A673 (cell line): ENCODE measurements around the gene MRPL22.

Source experiments
- CTCF ChIP-seq: fragments of 300-800, 200-600 bp; sonication (generic); conservative IDR thresholded peaks from 2 replicates; pipeline ENCODE4 v1.5.1; 2017; ENCODE audit warnings: low read depth, mild to moderate bottlenecking, antibody characterized with exemption, low read length, moderate library complexity, mixed read lengths
- EZH2 ChIP-seq: fragments of 200-600 bp; sonication (generic); IDR thresholded peaks from 2 replicates; pipeline ENCODE4 v1.6.1; 2017; ENCODE audit warnings: borderline replicate concordance, low read depth, mild to moderate bottlenecking, mixed read lengths, antibody characterized with exemption, low read length; ENCODE audit not compliant: poor library complexity, severe bottlenecking

- TF ChIP-seq CTCF (no peak), EZH2 (no peak)
These were observed 15.8 kb downstream of the MRPL22 start for GRCh38 chr5:154956712-154957111.
